GM19240 (cell line): Measurements from ENCODE around the gene ZNF407.
"Not testable (repeated sequence)": the region's sequence is repeated elsewhere in the genome, so short reads cannot be mapped to it uniquely, and the experiment has no call there.

Experiments
- DNase-seq: peaks from one replicate; pipeline ENCODE4 v3.0.0; 2011; ENCODE audit warnings: low spot score; ENCODE audit not compliant: insufficient read length

Gene ZNF407

GRCh38 chr18:75087119-75088020 lies 489.7 kb downstream of the ZNF407 start:
- DNase-seq, result no peak

- no peak for DNase-seq
Measured at GRCh38 chr18:75088021-75088506, 490.4 kb downstream of the ZNF407 start.

- DNase-seq, result no peak
Measured at GRCh38 chr18:75088622-75089211, 491.0 kb downstream of the ZNF407 start.

- DNase-seq, result no peak
Measured at GRCh38 chr18:75089748-75090327, 492.2 kb downstream of the ZNF407 start.

- no peak for DNase-seq
Measured at GRCh38 chr18:75090336-75090735, 492.7 kb downstream of the ZNF407 start.

- no peak for DNase-seq
Measured at GRCh38 chr18:75097491-75098225, 500.0 kb downstream of the ZNF407 start.

- DNase-seq, result no peak
Measured at GRCh38 chr18:75100832-75101630, 503.4 kb downstream of the ZNF407 start.

- no peak for DNase-seq
Measured at GRCh38 chr18:75101916-75102315, 504.2 kb downstream of the ZNF407 start.

- DNase-seq, result not testable (repeated sequence)
Measured at GRCh38 chr18:75104029-75104428, 506.4 kb downstream of the ZNF407 start.

GRCh38 chr18:75104483-75104882 lies 506.8 kb downstream of the ZNF407 start:
- no peak for DNase-seq

GRCh38 chr18:75105551-75106254 lies 508.0 kb downstream of the ZNF407 start:
- no peak for DNase-seq

- DNase-seq, result no peak
Measured at GRCh38 chr18:75106746-75107145, 509.1 kb downstream of the ZNF407 start.

- DNase-seq, result no peak
Measured at GRCh38 chr18:75107196-75107930, 509.7 kb downstream of the ZNF407 start.

GRCh38 chr18:75107931-75108276 lies 510.2 kb downstream of the ZNF407 start:
- no peak for DNase-seq

- DNase-seq, result no peak
Measured at GRCh38 chr18:75108579-75109318, 511.1 kb downstream of the ZNF407 start.

GRCh38 chr18:75109319-75109691 lies 511.6 kb downstream of the ZNF407 start:
- no peak for DNase-seq

GRCh38 chr18:75109819-75110218 lies 512.1 kb downstream of the ZNF407 start:
- DNase-seq, result no peak

- no peak for DNase-seq
Measured at GRCh38 chr18:75110311-75110710, 512.6 kb downstream of the ZNF407 start.

- no peak for DNase-seq
Measured at GRCh38 chr18:75110846-75111415, 513.3 kb downstream of the ZNF407 start.
